NCI-H2107 (cell line): Measurements from ENCODE around the gene DDX31.

Experiments used
- DNase-seq: peaks from one replicate; lab custom pipeline; 2025; lab: John Stamatoyannopoulos, UW

DDX31 gene

GRCh38 chr9:132595319-132595718 is 74.5 kb downstream of the DDX31 start:
- no peak for DNase-seq

- DNase-seq = no peak
These were observed 75.4 kb downstream of the DDX31 start for GRCh38 chr9:132594412-132594811.

- no peak for DNase-seq
These were observed 77.3 kb downstream of the DDX31 start for GRCh38 chr9:132592451-132592850.

- no peak for DNase-seq
These were observed 78.0 kb downstream of the DDX31 start for GRCh38 chr9:132591751-132592314.

GRCh38 chr9:132591244-132591643 is 78.5 kb downstream of the DDX31 start:
- DNase-seq = no peak

GRCh38 chr9:132590318-132591182 is 79.2 kb downstream of the DDX31 start:
- DNase-seq = no peak

GRCh38 chr9:132590037-132590317 is 79.8 kb downstream of the DDX31 start:
- DNase-seq = no peak

GRCh38 chr9:132589148-132590036 is 80.4 kb downstream of the DDX31 start:
- DNase-seq = no peak

- DNase-seq = no peak
These were observed 81.2 kb downstream of the DDX31 start for GRCh38 chr9:132588501-132589147.

- DNase-seq = no peak
These were observed 81.7 kb downstream of the DDX31 start for GRCh38 chr9:132588098-132588497.

GRCh38 chr9:132587592-132587955 is 82.2 kb downstream of the DDX31 start:
- DNase-seq = no peak

- DNase-seq = no peak
These were observed 82.8 kb downstream of the DDX31 start for GRCh38 chr9:132586830-132587591.

GRCh38 chr9:132585954-132586829 is 83.6 kb downstream of the DDX31 start:
- no peak for DNase-seq

- DNase-seq = no peak
These were observed 84.9 kb downstream of the DDX31 start for GRCh38 chr9:132584601-132585560.

GRCh38 chr9:132583584-132584304 is 86.0 kb downstream of the DDX31 start:
- DNase-seq = no peak

- no peak for DNase-seq
These were observed 86.8 kb downstream of the DDX31 start for GRCh38 chr9:132582786-132583583.

- DNase-seq = no peak
These were observed 87.5 kb downstream of the DDX31 start, which contains the start of gene BARHL1 for GRCh38 chr9:132582276-132582785. BARHL1 (plus strand) TSS chr9:132582606; CDS start chr9:132582798, 192 bp downstream.

GRCh38 chr9:132579427-132579798 is 90.4 kb downstream of the DDX31 start:
- DNase-seq = no peak
